Embryonic facial prominence (tissue), 1 donor: Measurements from ENCODE around the gene EMC9.

Source experiments
- DNase-seq: peaks from one replicate; pipeline ENCODE4 v3.0.0-alpha.2; 2016; ENCODE audit errors: extremely low spot score

The EMC9 gene

GRCh38 chr14:24089890-24090289 lies 51.5 kb downstream of the EMC9 start:
- no peak for DNase-seq
